OCI-LY1 (cell line): ENCODE measurements around the gene CLEC16A.

Experiments used
- H2AFZ ChIP-seq: fragments of 200-600 bp; sonication (generic), shearing (Covaris generic); 2 replicates; pipeline ENCODE4 v1.6.0; 2014; ENCODE audit warnings: antibody characterized with exemption, mild to moderate bottlenecking, low read length
- H3F3A ChIP-seq: fragments of 200-600 bp; sonication (generic), shearing (Covaris generic); 2 replicates; pipeline ENCODE4 v1.6.0; 2014; ENCODE audit warnings: mild to moderate bottlenecking, antibody characterized with exemption, low read length, moderate library complexity; ENCODE audit not compliant: insufficient read depth
- H3K27ac ChIP-seq: fragments of 200-600 bp; sonication (generic); 2 replicates; pipeline ENCODE4 v1.5.1; 2014; ENCODE audit warnings: low read length, mixed run types, mild to moderate bottlenecking, low read depth; ENCODE audit not compliant: poor library complexity, severe bottlenecking
- H3K27me3 ChIP-seq: fragments of 200-600 bp; sonication (generic); 2 replicates; pipeline ENCODE4 v1.6.0; 2014; ENCODE audit warnings: antibody characterized with exemption, mild to moderate bottlenecking, low read length, moderate library complexity; ENCODE audit not compliant: insufficient read depth
- H3K36me3 ChIP-seq: fragments of 200-600 bp; sonication (generic); 2 replicates; pipeline ENCODE4 v1.6.1; 2014; ENCODE audit warnings: mild to moderate bottlenecking, antibody characterized with exemption, low read length, moderate library complexity, mixed read lengths; ENCODE audit not compliant: insufficient read depth
- H3K4me1 ChIP-seq: fragments of 200-600 bp; sonication (generic); 2 replicates; pipeline ENCODE4 v1.5.1; 2014; ENCODE audit warnings: mild to moderate bottlenecking, low read length, moderate library complexity; ENCODE audit not compliant: insufficient read depth, severe bottlenecking
- H3K4me2 ChIP-seq: fragments of 200-600 bp; sonication (generic), shearing (Covaris generic); 2 replicates; pipeline ENCODE4 v1.6.1; 2014; ENCODE audit warnings: low read length
- H3K4me3 ChIP-seq: fragments of 200-600 bp; sonication (generic); 2 replicates; pipeline ENCODE4 v1.5.1; 2014; ENCODE audit warnings: low read length, low read depth, mild to moderate bottlenecking, mixed read lengths; ENCODE audit not compliant: poor library complexity, severe bottlenecking
- H3K79me2 ChIP-seq: fragments of 200-600 bp; shearing (Covaris generic); 2 replicates; pipeline ENCODE4 v1.6.1; 2016; ENCODE audit warnings: mixed run types, low read length, mixed read lengths; ENCODE audit not compliant: insufficient read depth
- H3K9ac ChIP-seq: fragments of 200-600 bp; sonication (generic), shearing (Covaris generic); 2 replicates; pipeline ENCODE4 v1.6.1; 2014; ENCODE audit warnings: mild to moderate bottlenecking, low read length, mixed read lengths
- H3K9me2 ChIP-seq: fragments of 200-600 bp; sonication (generic), shearing (Covaris generic); 2 replicates; pipeline ENCODE4 v1.6.1; 2014; ENCODE audit warnings: low read depth, mild to moderate bottlenecking, low read length, mixed read lengths
- H3K9me3 ChIP-seq: fragments of 200-600 bp; shearing (Covaris generic); 2 replicates; pipeline ENCODE4 v1.6.1; 2014; ENCODE audit warnings: low read length, mixed read lengths
- H4K20me1 ChIP-seq: fragments of 200-600 bp; sonication (generic), shearing (Covaris generic); 2 replicates; pipeline ENCODE4 v1.6.0; 2016; ENCODE audit warnings: mild to moderate bottlenecking, low read length; ENCODE audit not compliant: insufficient read depth
- CTCF ChIP-seq: fragments of 200-600 bp; sonication (generic), shearing (Covaris generic); IDR thresholded peaks from 2 replicates; pipeline ENCODE4 v1.5.1; 2017; ENCODE audit warnings: mild to moderate bottlenecking, antibody characterized with exemption, low read length, moderate library complexity, mixed read lengths
- EZH2 ChIP-seq: fragments of 200-600 bp; sonication (generic), shearing (Covaris generic); IDR thresholded peaks from 2 replicates; pipeline ENCODE4 v1.8.0; 2017; ENCODE audit warnings: borderline replicate concordance, mixed run types, mild to moderate bottlenecking, antibody characterized with exemption, low read length, moderate library complexity, mixed read lengths

Gene CLEC16A

GRCh38 chr16:11076259-11077018 lies 132.1 kb downstream of the CLEC16A start:
- H3K27ac ChIP-seq = no peak overlapping the region
- H3K9ac ChIP-seq = no peak overlapping the region; the same call in 1 of the 2 replicates
- no peaks in the 10 kb centered on the region for H3K9me2 ChIP-seq
- no peak overlapping the region for H3K4me2 ChIP-seq
- no peaks in the 10 kb centered on the region for H3F3A ChIP-seq
- peaks cover 5% of the 10 kb centered on the region; the same call in 1 of the 2 replicates for H3K36me3 ChIP-seq
- H3K9me3 ChIP-seq = no peaks in the 10 kb centered on the region
- H4K20me1 ChIP-seq = no peaks in the 10 kb centered on the region
- no peaks in the 10 kb centered on the region for H3K79me2 ChIP-seq
- H3K4me3 ChIP-seq = no peak overlapping the region
- no peaks in the 10 kb centered on the region for H3K27me3 ChIP-seq
- no peak overlapping the region for H2AFZ ChIP-seq
- peaks cover 50% of the 10 kb centered on the region for H3K4me1 ChIP-seq
- TF ChIP-seq EZH2 (no peak), CTCF (no peak)

DNA sequence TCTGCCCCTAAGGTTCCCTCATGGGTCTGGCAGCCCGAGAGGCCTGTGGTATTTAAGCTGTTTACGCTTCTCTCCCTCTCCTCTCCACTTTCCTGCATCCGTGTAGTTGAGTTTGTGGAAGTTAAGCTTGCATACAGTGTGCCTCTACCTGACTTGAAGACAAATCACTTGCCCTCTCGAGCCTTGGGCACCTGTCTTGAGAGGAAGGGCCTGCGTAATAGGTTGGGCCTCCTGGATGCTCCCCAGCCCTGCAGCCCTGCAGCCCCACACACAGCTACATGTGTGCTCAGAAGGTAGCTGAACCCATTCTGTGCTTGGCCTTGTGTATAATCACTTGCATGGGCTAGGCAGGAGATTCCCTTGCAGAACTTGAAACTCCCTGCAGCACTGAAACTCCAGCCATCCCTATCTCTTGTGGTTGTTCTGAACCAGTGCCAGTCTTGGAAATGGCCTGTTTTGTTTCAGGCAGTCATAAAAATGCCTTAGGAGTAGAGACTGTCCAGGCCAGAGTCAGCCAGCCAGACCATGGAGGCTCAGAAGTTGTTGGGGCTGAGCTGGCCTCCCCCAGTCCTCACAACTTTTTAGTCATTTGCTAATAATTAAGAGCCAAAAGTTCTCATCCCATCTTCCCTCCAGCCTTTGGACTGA lies 134.6 kb downstream of the CLEC16A start:
- TF ChIP-seq CTCF (no peak), EZH2 (no peak)
- no peak overlapping the region for H3K4me3 ChIP-seq
- no peak overlapping the region for H2AFZ ChIP-seq
- no peaks in the 10 kb centered on the region for H3K9me2 ChIP-seq
- no peaks in the 10 kb centered on the region for H3K9me3 ChIP-seq
- H3K36me3 ChIP-seq = peaks cover 5% of the 10 kb centered on the region; the same call in 1 of the 2 replicates
- H3K79me2 ChIP-seq = no peaks in the 10 kb centered on the region
- peak overlapping the region; percentile 72 for H3K27ac ChIP-seq
- H3K27me3 ChIP-seq = no peaks in the 10 kb centered on the region
- H3K9ac ChIP-seq = no peak overlapping the region; the same call in 1 of the 2 replicates
- H4K20me1 ChIP-seq = no peaks in the 10 kb centered on the region
- no peaks in the 10 kb centered on the region for H3F3A ChIP-seq
- H3K4me2 ChIP-seq = no peak overlapping the region
- peaks cover 50% of the 10 kb centered on the region for H3K4me1 ChIP-seq

DNA sequence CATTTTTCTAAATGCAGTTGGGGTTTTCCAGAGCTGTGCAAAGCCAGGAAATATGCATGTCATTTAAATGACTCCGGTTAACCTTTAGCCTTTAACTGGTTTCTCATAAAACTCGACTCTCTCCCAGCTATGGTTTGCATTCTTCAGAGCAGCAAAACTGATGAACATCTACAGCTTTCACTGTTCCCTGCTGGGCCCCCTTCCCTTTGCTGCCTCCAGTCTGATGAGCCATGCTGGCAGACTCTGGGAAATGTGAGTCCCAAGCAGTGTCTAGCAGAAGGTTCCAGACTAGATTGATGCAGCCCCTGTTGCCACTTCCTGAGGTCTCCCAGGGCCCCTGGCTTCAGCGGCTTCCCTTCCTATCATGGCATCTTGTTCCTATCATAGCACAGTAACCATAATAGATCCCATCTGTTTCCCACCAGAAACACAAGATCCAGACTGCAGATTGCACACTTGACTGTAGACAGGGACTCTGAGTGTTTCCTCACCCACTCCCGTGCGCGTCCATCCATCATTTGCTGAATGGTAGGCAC lies 135.4 kb downstream of the CLEC16A start:
- Histone ChIP-seq H3K4me2 (peak overlapping the region; percentile 12; the same call in 1 of the 2 replicates), H3K27ac (peak overlapping the region; percentile 72), H3K27me3 (no peaks in the 10 kb centered on the region), H3K4me1 (peaks cover 50% of the 10 kb centered on the region), H3K36me3 (peaks cover 5% of the 10 kb centered on the region; the same call in 1 of the 2 replicates), H4K20me1 (no peaks in the 10 kb centered on the region), H3K4me3 (no peak overlapping the region), H3K9ac (no peak overlapping the region; the same call in 1 of the 2 replicates), H2AFZ (no peak overlapping the region), H3K9me3 (no peaks in the 10 kb centered on the region), H3K79me2 (no peaks in the 10 kb centered on the region), H3K9me2 (no peaks in the 10 kb centered on the region), H3F3A (no peaks in the 10 kb centered on the region)
- no peak for TF ChIP-seq CTCF
- no peak for TF ChIP-seq EZH2
